Cardiac ventricle fibroblast (primary cell): ENCODE measurements around the gene HCAR1. TPM values are rescaled to one million over a fixed set of nuclear protein-coding genes. Genes with fewer than 3 reads are reported as not detected.

Experiments
- total RNA-seq: library from RNA; depleted of rRNA; stranded (reverse); fragments of >200 nt; gene quantifications from 2 replicates; pipeline ENCODE4 v1.2.3, GENCODE V29; 2015

The HCAR1 gene, protein sequence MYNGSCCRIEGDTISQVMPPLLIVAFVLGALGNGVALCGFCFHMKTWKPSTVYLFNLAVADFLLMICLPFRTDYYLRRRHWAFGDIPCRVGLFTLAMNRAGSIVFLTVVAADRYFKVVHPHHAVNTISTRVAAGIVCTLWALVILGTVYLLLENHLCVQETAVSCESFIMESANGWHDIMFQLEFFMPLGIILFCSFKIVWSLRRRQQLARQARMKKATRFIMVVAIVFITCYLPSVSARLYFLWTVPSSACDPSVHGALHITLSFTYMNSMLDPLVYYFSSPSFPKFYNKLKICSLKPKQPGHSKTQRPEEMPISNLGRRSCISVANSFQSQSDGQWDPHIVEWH
- 0.78 and 1.6 TPM in 2 replicates for total RNA-seq

GRCh38 chr12:122730215-122731014 lies at the start of gene HCAR1:
HCAR1 (minus strand) TSS chr12:122730844; CDS start chr12:122730339, 505 bp downstream.

DNA sequence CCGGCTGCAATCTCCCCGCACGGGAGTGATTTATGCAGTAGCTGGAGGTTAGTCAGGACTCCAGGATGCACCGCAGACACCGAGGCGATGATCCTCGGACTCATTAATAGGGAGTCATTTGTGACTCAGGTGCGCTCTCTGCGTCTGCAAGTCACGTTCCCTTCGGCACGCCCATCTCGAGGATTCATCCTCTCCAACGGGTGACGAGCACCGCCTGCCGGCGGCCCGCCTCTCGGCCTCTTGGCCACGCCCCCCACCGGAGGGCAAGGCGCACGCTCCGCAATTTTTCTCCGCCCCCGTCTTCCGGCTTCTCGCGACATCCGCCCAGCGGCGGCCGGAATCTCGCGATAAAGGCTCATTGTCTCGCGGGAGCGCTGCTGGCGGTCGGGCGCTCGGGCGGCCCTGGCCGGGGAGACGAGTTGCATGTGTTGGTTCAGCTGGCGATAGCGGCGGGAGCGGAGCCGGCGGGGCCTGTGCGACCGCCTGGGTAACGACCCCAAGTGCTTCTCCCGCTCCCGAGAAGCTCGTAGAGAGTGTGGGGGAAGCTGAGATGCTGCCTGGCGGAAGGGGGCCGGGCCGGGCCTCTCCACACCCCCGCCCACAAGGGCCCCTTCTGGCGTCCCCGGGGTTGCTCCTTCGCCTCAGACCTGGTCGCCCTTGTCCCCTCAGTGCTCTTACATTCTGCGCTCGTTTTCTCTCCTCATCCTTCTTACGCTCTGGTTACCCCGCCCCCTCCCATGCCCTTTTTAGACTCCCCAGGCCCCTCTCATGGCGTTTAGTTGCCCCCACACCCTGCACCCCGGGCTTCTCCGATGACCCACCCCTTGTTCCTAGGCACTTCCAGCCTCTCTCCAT lies 22.0 kb upstream of the HCAR1 start, which contains the start of gene DENR:
TSS of gene DENR (plus strand) at position 361 of the 855 bp plus-strand sequence. CDS start 878 bp downstream, outside the sequence.

GRCh38 chr12:122716658-122717057 lies 14.0 kb downstream of the HCAR1 start, which contains the start of gene HCAR3:
HCAR3 (minus strand) TSS chr12:122716811; CDS start chr12:122716737, 74 bp downstream.

DNA sequence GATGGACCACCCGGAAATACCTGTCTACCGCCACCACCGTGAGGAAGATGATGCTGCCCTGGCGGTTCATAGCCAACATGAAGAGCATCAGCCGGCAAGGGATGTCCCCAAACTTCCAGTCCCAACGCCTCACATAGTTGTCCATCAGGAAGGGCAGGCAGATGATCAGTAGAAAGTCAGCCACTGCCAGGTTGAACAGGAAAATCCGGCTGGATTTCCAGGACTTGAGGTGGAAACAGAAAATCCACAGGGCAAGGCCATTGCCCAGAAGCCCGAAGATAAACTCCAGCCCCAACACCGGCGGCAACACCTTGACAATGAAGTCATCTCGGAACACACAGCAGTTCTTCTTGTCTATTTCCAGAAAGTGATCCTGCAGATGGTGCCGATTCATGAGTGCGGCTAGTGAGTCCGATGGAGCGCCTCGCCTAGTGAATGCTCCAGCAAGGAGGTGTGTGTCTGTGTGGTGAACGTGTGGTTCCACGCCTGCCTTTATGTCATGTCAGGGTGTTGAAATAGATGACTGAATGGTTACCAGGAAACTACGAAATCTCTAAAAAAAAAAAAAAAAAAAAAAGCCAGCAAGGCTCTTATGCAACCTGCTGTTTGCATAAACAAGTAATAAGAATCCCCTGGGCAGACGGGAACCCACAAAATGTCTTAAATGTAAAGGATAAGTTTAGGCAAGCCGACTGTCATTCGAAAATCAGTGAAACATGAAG lies 27.6 kb downstream of the HCAR1 start, which contains the start of gene HCAR2:
TSS of gene HCAR2 (minus strand) at position 468 of the 722 bp plus-strand sequence. CDS start at position 394, 74 bp downstream.

Other genes starting within 250 kb of the HCAR1 start
- 7.4 and 7.6 TPM in 2 replicates for gene ZCCHC8, start 229.9 kb downstream of the HCAR1 start, total RNA-seq
- 20.8 and 26.5 TPM in 2 replicates for gene RSRC2, start 203.9 kb downstream of the HCAR1 start, total RNA-seq
- 3.9 and 4.5 TPM in 2 replicates for gene KNTC1, start 203.6 kb downstream of the HCAR1 start, total RNA-seq
- gene HCAR2, start 27.5 kb downstream of the HCAR1 start, total RNA-seq = not detected in 2 replicates
- gene HCAR3, start 14.0 kb downstream of the HCAR1 start, total RNA-seq = not detected in 2 replicates
- 21.1 and 23.5 TPM in 2 replicates for gene DENR, start 22.0 kb upstream of the HCAR1 start, total RNA-seq
- gene CCDC62, start 43.7 kb upstream of the HCAR1 start, total RNA-seq = 0.24 TPM in 1 of 2 replicates, not detected in the other
- 6.6 and 9.2 TPM in 2 replicates for gene HIP1R, start 104.6 kb upstream of the HCAR1 start, total RNA-seq
- 24.5 and 25.8 TPM in 2 replicates for gene VPS37B, start 165.3 kb upstream of the HCAR1 start, total RNA-seq
- gene ABCB9, start 235.6 kb upstream of the HCAR1 start, total RNA-seq = 9.3 and 15.8 TPM in 2 replicates
- gene OGFOD2, start 244.4 kb upstream of the HCAR1 start, total RNA-seq = 11.4 TPM in 2 replicates
- gene ARL6IP4, start 249.8 kb upstream of the HCAR1 start, total RNA-seq = 99.4 and 164 TPM in 2 replicates